NCI-H526 treated with DMSO at 0.1 percent for 48 hours (cell line): ENCODE results near the gene NEO1.
A peak's percentile ranks its signal among the peaks of the same experiment; 100 is the strongest.

Experiments
- DNase-seq: peaks from one replicate; lab custom pipeline; 2025; lab: John Stamatoyannopoulos, UW

The NEO1 gene

GRCh38 chr15:73031648-73032047 lies 20.6 kb upstream of the NEO1 start:
- no peak for DNase-seq

GRCh38 chr15:73033611-73034010 lies 18.7 kb upstream of the NEO1 start:
- no peak for DNase-seq

- DNase-seq = no peak
Measured at GRCh38 chr15:73034221-73034620, 18.0 kb upstream of the NEO1 start.

- DNase-seq = no peak
Measured at GRCh38 chr15:73035221-73035620, 17.0 kb upstream of the NEO1 start.

- DNase-seq = no peak
Measured at GRCh38 chr15:73038220-73038619, 14.0 kb upstream of the NEO1 start.

GRCh38 chr15:73046073-73046472 lies 6.2 kb upstream of the NEO1 start:
- no peak for DNase-seq

GRCh38 chr15:73047882-73048281 lies 4.4 kb upstream of the NEO1 start:
- DNase-seq = no peak

- DNase-seq = no peak
Measured at GRCh38 chr15:73048624-73049295, 3.5 kb upstream of the NEO1 start.

- DNase-seq = no peak
Measured at GRCh38 chr15:73049564-73050215, 2.6 kb upstream of the NEO1 start.

GRCh38 chr15:73050561-73051295 lies 1.5 kb upstream of the NEO1 start:
- DNase-seq = no peak

- DNase-seq = peak; percentile 28
Measured at GRCh38 chr15:73051391-73051806, 864 bp upstream of the NEO1 start.

- peak; percentile 59 for DNase-seq
Measured at GRCh38 chr15:73052653-73053397, 562 bp downstream of the NEO1 start.

- no peak for DNase-seq
Measured at GRCh38 chr15:73053398-73053723, 1.1 kb downstream of the NEO1 start.

GRCh38 chr15:73054417-73054953 lies 2.2 kb downstream of the NEO1 start:
- DNase-seq = no peak

- DNase-seq = no peak
Measured at GRCh38 chr15:73056460-73056859, 4.2 kb downstream of the NEO1 start.

GRCh38 chr15:73058437-73058836 lies 6.2 kb downstream of the NEO1 start:
- DNase-seq = no peak

- DNase-seq = no peak
Measured at GRCh38 chr15:73065114-73065513, 12.9 kb downstream of the NEO1 start.

GRCh38 chr15:73069109-73069508 lies 16.8 kb downstream of the NEO1 start:
- no peak for DNase-seq

GRCh38 chr15:73072894-73073293 lies 20.6 kb downstream of the NEO1 start:
- DNase-seq = no peak

GRCh38 chr15:73074241-73074640 lies 22.0 kb downstream of the NEO1 start:
- no peak for DNase-seq

GRCh38 chr15:73075160-73075859 lies 23.0 kb downstream of the NEO1 start:
- DNase-seq = no peak

- no peak for DNase-seq
Measured at GRCh38 chr15:73078291-73078690, 26.0 kb downstream of the NEO1 start.
